ENCODE measurements around the gene CISD2.
A peak's percentile ranks its signal among the peaks of the same experiment; 100 is the strongest.
"Not testable (repeated sequence)": the region's sequence is repeated elsewhere in the genome, so short reads cannot be mapped to it uniquely, and the experiment has no call there.

Gene CISD2, protein sequence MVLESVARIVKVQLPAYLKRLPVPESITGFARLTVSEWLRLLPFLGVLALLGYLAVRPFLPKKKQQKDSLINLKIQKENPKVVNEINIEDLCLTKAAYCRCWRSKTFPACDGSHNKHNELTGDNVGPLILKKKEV

DNA sequence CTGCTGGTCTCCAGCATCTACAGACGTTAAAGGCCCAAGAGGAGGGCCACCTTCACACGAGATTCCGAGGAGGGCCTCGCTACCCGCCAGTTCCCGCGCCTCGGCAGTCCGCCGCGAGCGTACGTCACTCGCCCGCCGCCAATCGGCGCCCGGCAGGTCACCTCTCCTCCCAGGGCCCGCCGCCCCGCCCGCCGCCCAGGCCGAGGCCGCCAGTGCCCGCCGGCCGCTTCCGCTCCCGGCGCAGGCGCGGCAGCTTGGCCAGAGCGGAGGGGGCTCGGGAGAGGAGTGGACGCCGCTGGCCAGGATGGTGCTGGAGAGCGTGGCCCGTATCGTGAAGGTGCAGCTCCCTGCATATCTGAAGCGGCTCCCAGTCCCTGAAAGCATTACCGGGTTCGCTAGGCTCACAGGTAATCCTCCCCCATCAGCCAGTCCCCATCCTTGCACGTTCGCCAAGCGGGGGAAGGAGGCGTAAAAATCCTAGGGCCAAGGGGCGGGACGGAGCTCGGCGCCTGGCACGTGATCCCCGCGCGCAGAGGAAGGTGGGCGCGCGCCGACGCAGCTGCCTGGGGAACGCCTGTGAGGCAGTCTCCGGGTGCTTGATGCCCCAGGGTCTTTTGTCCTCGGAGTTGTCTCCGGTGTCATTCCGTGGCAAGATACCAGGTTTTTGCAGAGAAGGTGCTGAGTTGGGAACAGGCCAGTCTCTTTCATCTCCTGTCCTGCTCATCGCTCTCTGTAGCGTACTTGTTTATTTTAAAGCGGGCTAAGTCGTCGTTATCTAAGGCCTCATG is at the start of gene CISD2:
Gene CISD2, plus strand, starts transcription at position 212 of the 788 bp plus-strand sequence. Its CDS starts 93 bp downstream, at position 305.
- peak; percentile 85 for DNase-seq (ENCODE audit: low spot score)

DNA sequence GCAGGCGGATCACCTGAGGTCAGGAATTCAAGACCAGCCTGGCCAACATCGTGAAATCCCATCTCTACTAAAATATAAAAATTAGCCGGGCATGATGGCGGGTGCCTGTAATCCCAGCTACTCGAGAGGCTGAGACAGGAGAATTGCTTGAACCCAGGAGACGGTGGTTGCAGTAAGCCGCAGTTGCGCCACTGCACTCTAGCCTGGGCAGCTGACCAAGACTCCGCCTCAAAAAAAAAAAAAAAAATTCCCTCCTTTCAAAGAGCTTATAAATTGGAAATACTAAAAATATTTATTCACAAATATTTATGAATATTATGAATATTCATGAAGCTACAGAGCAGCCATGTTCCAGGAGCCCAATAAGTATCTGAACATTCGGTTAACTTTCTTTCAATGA is 49.7 kb upstream of the CISD2 start:
- not testable (repeated sequence) for DNase-seq (ENCODE audit: low spot score)

DNA sequence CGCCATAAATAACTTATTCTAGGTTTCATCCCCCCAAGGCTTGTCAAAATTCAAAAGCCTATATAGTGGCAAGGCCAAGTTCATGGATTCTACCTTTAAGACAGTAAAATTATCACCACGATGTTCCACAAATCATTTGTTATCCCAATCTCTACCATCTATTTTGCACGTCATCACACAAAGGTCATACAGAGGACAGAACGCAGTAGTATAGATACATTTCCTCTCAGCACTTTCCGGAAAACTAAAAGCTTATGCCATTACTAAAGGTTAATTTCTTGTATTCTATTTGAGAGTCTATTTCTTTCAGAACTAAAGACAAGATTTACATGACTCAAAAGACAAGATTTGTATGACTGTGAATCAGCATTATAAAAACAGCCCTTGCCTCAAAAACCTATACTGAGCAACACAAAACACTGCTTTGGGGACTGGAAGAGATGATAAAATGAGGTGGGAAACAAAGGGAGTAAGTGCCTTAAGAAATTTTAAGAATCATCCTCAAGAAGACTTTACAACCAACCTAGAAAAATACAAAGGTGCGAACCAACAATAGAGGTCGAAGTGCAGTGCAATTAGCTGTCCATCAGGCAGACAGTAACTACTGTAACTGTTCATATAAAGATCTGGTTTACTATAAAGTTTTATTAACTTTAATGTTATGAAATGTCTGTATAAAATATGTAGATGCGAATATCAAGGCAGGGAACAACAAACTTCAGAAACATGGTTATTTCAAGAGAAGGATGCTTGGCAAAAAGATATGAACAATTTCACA is 49.0 kb upstream of the CISD2 start:
- DNase-seq (ENCODE audit: low spot score): peak; percentile 10

DNA sequence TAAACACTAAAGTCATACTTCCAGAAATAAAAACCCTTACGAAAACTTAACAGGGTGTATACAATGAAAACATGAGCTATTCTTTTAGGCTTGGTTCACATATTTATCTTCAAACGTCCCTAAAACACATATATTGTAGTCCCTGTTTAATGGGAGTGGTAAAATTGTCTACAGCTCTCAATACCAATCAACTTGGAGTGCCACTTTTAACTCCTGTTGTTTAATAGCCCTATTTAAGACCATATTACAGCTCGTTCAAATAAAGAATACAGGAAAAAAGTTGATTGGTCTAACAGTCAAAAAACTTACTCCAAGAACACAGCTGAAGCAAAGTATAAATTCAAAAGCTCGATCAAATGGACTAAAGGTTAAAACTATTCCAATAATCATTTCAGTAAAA is 45.3 kb upstream of the CISD2 start:
- no peak for DNase-seq (ENCODE audit: low spot score)

DNA sequence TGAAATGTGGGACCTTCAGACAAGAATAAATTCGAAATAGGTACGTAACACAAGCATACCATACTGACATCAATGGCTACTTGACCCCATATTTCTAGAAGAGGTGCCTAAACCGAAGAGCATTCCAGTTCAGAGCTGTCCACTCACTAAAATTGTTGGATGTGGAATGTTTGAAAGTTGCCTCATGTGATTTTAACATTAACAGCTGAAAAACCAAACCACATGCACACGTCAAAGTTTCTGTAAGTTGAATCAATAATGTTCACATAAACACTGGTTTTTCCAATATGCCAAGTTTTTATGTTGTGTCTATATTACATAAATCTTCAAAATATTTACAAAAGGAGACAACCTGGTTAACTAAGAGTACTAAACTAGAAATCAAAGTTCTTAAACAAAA is 44.9 kb upstream of the CISD2 start:
- DNase-seq (ENCODE audit: low spot score): no peak

DNA sequence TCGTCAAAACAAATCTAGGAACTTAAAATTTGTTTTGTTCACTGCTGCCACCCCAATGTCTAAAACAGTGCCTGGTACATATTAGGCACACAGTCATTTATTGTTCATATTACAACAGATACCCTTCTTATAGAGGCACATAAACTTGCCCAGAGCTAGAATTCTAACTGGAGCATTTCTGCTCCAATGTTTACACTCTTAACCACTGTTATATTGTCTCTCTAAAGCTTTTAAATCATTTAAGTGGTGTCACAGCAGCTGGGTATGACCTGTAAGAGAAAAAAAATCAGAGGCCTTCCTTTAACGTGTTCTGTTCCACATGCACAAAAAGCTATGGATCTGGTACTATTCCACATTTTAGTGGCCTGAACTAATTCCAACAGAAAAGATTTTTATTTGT is 44.4 kb upstream of the CISD2 start:
- DNase-seq (ENCODE audit: low spot score): no peak

DNA sequence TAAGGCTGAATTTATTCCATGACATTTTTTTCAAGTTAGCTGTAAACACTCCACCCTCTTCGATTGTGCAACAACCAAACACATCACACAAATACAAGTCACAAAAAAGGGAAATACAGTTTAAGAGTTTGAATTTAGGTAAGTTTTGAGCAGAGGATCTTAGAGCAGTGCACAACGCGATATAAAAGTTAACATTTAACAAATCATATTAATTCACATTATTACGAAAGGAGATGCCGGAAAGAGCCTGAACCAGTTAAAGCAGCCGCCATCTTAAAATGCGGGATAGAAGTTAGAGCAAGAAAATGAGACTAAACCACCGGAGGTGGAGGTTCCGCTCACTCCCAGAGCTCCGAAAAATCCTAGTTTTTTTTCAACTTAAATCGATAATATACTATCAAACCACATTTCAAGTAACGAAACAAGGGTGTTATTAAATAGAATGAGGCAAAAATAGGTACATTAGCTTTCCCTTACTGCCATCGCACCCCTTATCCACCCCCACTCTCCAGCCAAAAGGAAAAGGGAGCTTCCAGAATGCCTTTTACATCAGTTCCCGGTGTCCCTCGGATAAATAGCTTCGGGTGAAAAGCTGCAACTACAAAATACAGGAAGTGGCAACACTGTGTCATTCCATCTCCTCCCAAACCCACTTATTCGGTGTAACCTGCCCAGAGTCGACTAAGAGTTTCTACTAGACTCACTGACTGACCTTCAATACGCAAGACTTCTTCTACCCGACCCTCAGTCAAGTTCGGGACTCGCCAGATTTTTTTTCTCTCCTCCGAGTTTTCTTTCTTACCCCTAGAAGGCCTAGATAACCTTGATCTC is 43.3 kb upstream of the CISD2 start:
- DNase-seq (ENCODE audit: low spot score): peak; percentile 34

DNA sequence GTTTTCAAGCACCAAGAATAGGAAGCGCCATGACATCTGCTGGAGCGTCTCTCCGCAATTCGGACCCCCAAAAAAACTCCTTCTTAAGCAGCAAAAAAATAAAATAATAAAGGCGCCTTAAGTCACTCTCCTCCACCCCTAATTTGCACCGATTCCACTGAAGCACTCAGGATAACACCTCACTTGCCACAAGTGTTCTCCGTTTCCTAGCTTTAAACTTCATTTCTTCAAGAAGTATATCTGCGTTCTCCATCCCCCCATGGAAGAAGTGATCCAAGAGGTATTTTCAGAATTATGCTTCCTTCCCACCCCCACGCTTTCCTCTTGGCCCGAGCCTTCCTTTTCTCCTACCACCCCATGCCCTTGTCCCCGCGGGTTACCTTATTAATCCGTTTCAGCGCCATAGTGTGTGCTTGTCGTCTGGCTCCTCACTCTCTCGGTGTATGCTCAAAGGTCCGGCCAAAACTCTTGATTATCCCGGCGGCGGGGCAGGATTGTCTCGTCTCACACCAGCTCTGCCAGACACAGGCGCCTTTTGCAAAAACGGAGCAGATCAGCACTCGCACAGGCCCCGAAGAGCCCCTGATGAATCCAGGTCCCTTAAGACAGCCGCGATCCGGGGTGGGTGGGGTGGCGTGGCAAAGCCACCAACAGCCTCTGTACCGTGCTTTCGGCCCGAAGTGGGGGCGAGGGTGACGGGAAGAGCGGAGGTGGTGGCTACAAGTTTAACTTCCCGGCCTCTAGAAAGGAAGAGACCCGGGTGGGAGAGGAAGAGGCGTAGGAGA is 42.5 kb upstream of the CISD2 start:
- DNase-seq (ENCODE audit: low spot score): no peak

DNA sequence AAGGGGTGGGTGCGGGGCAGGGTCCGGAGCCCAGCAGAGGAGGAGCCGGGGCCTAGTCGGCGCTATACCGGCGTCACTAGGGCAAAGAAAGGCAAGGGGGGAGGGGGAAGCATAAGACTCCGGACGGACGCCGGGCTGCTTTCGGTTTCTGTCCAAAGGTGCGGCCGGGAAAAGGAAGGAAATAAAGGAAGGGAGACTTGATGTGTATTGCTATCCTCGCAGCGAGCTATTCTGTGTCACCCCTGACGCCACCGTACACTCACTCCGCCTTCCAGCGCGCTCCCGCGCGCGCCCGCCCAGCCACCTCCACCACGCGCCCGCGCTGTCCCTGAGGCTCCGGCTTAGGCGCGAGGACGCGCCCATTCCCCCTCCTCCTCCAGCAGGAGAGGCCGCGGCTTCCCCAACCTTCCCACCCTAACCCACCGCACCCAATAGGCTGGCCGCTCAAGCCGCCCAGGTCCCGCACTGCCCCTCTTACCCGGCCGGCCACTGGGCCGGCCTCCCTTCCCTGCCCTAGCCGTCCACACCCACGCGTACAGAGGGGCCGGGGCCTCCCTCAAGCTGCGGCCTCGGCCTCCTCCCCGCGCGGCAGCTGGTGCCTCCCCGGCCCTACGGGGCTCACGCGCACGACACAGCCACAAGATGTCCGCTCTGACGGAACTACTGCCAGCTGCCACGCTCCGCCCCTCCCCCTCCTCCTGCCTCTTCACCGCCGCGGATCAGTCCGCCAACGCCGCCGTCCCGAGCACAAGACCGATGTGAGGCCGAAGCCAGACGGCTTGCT is 41.7 kb upstream of the CISD2 start, which contains the start of gene UBE2D3:
Gene UBE2D3, minus strand, starts transcription at position 662 of the 784 bp plus-strand sequence. CDS start 1,043 bp downstream, outside the sequence.
- peak; percentile 91 for DNase-seq (ENCODE audit: low spot score)

DNA sequence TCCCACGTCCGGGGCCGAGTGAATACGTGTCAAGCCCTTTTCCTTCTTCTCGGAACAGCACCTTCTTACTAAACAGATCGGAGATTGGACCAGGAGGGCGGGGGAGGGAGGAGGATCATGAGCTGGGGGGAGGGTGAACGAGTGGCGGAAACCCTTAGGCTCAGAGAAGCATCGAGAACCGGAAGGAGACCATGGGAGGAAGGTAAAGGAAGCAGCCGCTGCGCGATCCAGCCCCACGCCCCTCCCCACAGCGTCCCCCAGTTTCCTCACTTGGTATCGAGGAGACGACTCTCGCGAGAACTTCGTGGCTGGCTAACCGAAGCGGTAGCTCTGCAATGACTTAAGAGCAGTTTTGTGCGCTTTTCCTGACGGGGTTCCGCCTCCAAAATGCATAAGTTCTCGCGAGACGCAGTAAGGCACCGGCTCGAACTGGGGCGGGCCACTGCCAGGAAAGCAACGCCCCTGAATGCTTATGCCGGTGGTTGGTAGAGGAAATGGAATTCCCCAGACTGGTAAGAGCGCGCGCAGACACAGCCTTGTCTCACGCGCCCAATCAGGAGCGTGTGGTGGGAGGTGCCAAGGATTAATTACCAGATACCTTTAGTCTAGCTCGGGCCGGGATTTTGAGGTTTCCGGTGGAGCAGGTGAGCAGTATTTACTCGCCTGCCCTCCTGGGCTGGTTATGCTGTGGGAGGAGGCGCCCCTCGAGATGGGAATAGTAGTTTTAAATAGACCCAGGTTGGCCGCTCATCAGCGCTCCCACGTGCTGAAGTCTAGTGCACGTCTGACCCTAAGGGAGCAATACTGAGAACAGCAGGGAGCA is 40.9 kb upstream of the CISD2 start:
- peak; percentile 99 for DNase-seq (ENCODE audit: low spot score)

DNA sequence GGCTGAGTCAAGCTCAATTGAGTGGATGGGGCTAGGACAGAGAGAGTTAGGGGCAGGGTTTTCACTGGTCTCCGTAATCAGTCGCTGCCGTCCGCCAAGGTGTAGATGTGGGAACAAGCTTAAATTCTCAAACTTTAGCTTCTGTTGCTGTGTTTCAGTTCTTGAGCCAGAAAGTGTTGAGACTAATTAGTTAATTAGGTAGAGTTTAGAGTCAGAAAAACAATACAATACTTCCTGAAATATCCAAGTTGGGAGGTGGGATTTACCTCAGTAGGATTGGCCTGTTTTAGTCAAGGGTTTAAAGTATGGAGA is 40.3 kb upstream of the CISD2 start:
- no peak for DNase-seq (ENCODE audit: low spot score)

DNA sequence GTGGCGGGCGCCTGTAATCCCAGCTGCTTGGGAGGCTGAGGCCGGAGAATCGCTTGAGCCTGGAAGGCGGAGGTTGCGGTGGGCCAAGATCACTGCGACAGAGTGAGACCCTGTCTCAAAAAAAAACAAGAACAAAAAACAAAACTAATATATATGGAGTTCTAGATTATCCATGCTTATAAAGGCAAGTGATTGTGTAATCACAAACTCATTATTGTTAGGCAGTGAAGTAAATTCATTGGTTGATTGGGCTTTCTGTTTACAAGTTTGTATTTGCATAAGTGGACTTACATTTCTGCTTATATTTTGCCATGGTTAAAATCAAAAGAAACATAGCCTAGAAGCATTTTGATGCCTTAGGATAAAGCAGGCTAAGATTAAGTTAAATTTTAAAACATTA is 39.0 kb upstream of the CISD2 start:
- no peak for DNase-seq (ENCODE audit: low spot score)

DNA sequence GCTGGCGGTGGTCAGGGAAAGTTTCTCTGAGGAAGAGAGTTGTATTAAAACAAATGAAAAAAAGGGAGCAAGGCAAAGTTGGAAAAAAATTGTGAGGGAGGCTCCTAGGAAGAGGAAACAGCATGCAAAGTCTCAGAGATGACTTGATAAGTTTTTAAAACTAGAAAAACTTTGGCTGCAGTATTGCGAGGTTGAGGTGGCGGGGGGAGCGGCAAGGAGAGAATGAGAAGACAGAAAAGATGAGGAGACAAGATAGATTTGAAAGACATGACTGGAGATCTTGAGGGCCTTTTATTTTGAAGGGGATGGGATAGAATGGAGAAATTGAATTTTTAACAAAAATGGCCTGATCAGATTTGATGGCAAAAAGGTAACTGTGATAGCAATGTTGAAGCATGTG is 36.7 kb upstream of the CISD2 start:
- no peak for DNase-seq (ENCODE audit: low spot score)

DNA sequence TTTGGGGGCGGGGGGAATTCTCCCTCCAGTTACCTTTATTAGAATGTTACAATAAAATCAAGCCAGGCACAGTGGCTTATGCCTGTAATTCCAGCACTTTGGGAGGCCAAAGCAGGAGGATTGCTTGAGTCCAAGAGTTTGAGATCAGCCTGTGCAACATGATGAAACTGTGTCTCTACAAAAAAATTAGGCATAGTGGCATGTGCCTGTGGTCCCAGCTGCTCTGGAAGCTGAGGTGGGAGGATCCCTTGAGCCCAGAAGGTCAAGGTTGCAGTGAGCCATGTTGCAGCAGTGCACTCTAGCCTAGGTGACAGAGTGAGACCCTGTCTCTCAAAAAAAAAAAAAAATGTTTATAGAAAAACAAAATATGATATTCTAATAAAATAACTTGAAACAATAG is 36.1 kb upstream of the CISD2 start:
- no peak for DNase-seq (ENCODE audit: low spot score)

DNA sequence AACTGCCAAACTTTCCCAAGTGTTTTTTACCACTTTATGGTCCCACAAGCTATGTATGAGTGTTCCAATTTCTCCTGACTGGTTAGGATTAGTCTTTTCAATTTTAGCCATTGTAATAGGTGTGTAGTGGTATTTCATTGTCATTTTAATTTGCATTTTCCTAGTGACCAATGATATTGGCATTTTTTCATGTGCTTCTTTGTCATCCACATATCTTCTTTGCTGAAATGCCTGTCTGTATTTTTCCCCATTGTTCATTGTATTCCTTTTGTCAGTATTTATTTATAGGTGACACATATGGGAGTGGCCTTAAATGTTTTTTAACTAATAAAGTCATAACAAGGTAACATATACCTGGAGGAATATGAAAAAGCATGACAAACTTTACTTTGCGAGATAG is 32.2 kb upstream of the CISD2 start:
- no peak for DNase-seq (ENCODE audit: low spot score)

DNA sequence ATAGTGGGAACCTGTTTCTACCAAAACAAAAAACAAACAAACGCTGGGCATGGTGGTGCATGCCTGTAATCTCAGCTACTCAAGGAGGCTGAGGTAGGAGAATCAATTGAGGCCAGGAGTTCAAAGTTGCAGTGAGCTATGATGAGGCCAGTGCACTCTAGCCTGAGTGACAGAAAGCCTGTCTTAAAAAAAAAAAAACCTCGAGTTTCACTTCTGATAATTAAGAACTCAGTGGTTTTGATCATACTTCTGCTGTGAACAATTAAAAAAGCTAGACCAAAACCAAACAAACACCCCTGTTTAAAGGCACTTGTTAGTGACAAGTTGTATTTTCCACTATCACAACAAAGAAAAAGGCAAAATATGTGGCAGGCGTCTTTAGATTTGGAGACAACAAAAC is 26.4 kb upstream of the CISD2 start:
- DNase-seq (ENCODE audit: low spot score): no peak

DNA sequence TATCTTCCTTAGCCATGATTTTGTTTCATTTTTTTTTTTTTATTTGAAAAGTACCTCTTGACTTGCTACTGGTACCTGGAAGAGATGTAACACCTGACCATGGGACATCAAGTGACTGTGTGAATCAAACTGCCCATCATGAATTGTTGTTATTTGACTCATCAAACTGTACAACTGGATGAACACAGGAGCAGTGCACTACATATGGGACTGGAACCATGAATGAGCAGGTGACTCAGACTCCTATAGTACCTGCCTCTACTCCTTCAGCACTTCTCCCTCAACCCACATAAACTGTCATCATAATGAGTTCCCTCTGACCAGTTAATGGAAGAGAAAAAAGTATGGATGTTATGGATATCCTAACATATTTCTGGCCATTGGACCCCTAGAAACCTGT is 25.5 kb upstream of the CISD2 start:
- no peak for DNase-seq (ENCODE audit: low spot score)

DNA sequence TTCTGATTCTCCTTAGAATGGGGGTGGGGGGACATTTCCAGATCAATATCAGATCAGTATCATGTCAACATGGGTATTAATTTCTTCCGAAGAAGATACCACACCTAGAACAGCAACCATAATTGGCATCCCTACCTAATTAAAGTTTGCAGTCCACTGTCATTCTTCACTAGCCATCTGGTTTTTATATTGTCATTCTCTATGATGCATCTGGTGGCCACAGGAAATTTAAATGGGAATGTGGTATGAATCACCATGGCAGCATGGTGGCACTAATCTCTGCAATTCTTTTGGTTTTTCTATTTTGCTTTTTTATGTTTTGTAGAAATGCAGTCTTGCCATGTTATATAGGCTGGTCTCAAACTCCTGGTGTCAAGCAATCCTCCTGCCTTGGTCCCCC is 24.9 kb upstream of the CISD2 start:
- no peak for DNase-seq (ENCODE audit: low spot score)

DNA sequence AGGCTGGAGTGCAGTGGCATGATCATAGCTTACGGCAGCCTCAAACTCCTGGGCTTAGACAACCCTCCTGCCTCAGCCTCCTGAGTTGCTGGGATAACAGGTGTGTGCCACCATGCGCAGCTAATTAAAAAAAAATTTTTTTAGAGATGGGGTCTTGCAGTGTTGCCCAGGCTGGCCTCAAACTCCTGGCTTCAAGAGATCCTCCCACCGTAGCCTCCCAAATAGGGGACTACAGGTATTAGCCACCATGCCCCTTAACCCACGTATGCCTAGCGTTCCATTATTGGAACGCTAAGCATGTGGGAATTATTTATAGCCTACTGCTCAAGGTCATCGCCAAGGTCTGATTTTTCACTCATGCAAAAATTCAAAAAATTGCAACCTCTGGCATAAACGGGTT is 21.1 kb upstream of the CISD2 start:
- no peak for DNase-seq (ENCODE audit: low spot score)

DNA sequence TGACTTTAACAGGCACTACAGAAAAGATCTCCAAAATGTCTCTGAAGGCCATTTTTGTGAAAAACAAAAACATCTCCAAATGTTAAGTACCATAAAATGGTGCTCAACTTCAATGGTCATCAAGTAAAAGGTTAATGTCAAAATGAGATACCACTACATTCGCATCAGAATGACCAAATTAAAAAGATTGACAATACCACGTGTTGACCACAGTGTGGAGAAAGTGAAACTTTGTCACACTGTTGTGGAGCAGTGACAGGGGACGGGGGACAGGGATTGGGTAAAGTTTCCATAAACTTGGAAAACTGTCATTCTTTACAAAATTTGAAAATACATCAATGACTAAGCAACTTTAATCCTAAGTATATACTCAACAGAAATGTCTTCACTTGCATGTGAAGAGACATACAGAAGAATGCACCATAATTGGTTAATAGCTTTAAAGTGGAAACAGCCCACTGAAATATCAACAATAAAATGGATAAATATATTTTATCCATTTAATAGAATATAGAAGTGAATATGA is 19.1 kb upstream of the CISD2 start:
- no peak for DNase-seq (ENCODE audit: low spot score)
